Tibial nerve (tissue), 4 donors: ENCODE results near the gene FCHSD2.

Experiments used
- EP300 ChIP-seq, 2 donors: sonication (generic); formaldehyde crosslinking; IDR thresholded peaks; one replicate each; pipeline ENCODE4 v1.6.1; 2017; ENCODE audit warnings: antibody characterized with exemption in 2 of 2, mild to moderate bottlenecking in 1 of 2
- POLR2A ChIP-seq, 2 donors: fragments of 450-650 bp; IDR thresholded peaks; one replicate each; pipeline ENCODE4 v1.6.1; 2017; ENCODE audit warnings: antibody characterized with exemption in 2 of 2, mild to moderate bottlenecking in 2 of 2, moderate library complexity in 2 of 2
- TF ChIP-seq, protein P1 (sequence below), 5 experiments: fragments of 200-600 bp in 3 of 5; fragments of 450-650 bp in 2 of 5; sonication (generic) in 3 of 5; IDR thresholded peaks; one replicate each; pipeline ENCODE4 v1.5.1; 2016 to 2019; ENCODE audit warnings: antibody characterized with exemption in 5 of 5, mild to moderate bottlenecking in 3 of 5, moderate library complexity in 2 of 5

DNA sequence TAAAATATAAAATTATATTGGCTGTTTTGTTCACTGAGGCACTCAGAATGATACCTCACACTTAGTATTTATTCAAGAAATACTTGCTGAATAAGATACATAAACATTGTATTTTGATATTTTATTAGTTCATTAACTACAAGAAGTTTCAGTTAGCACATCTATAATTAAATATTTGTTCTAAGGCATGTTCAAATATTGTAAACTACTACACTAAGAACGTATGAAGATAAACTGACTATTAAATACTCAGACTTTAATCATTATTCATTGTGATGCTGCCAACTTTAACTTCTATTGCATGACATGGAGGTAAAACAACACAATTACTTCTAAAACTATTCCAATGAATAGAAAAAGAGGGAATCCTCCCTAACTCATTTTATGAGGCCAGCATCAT is 198.5 kb downstream of the FCHSD2 start:
- TF ChIP-seq, protein P1, sequence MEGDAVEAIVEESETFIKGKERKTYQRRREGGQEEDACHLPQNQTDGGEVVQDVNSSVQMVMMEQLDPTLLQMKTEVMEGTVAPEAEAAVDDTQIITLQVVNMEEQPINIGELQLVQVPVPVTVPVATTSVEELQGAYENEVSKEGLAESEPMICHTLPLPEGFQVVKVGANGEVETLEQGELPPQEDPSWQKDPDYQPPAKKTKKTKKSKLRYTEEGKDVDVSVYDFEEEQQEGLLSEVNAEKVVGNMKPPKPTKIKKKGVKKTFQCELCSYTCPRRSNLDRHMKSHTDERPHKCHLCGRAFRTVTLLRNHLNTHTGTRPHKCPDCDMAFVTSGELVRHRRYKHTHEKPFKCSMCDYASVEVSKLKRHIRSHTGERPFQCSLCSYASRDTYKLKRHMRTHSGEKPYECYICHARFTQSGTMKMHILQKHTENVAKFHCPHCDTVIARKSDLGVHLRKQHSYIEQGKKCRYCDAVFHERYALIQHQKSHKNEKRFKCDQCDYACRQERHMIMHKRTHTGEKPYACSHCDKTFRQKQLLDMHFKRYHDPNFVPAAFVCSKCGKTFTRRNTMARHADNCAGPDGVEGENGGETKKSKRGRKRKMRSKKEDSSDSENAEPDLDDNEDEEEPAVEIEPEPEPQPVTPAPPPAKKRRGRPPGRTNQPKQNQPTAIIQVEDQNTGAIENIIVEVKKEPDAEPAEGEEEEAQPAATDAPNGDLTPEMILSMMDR (IDR thresholded peaks at IDR 0.05) = no peak
- TF ChIP-seq EP300 (IDR thresholded peaks at IDR 0.05) (no peak), POLR2A (IDR thresholded peaks at IDR 0.05) (no peak)
